Left renal cortex interstitium (tissue), 4 donors: Measurements from ENCODE around the gene ENG. TPM values are rescaled to one million over a fixed set of nuclear protein-coding genes. Genes with fewer than 3 reads are reported as not detected.

Source experiments
- DNase-seq, 4 donors: peaks; one replicate each; pipeline ENCODE4 v3.0.0-alpha.2; 2013; ENCODE audit warnings: low read depth in 4 of 4, low spot score in 2 of 4, missing footprints in 1 of 4
- polyA plus RNA-seq, 4 donors: library from polyadenylated mRNA; unstranded; fragments of 120-200 nt; gene quantifications; one replicate each; pipeline ENCODE4 v1.2.1, GENCODE V29; 2013; ENCODE audit not compliant: insufficient read length in 4 of 4

The ENG gene
- polyA plus RNA-seq, 4 donors = 74.4 to 112 (median 80.8) TPM

DNA sequence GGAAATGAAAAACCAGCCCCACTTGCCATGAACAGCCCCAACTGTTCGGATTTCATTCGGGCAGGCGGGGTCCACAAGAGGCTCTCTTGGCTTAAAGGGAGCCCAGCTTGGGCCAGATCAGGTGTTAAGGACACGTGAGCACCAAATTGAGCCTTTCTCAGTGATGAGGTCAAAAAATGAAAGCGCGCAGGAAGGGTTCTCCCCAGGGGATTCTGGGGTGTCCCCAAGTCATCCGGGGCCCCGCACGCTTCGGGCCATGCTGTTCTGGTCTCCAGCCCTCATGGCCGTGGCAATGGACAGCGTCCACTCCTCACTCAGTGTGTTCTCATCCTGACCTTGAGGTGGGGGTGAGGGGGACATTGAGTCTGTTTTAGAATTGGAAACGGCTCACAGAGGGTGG lies 12.1 kb upstream of the ENG start:
- no peak for DNase-seq

- no peak for DNase-seq
Observed at GRCh38 chr9:127865645-127866464, 11.4 kb upstream of the ENG start.

- no peak for DNase-seq
Observed at GRCh38 chr9:127863191-127863621, 8.7 kb upstream of the ENG start.

GRCh38 chr9:127862075-127863011 lies 7.9 kb upstream of the ENG start:
- DNase-seq = no peak

GRCh38 chr9:127860779-127861178 lies 6.3 kb upstream of the ENG start:
- no peak for DNase-seq

DNA sequence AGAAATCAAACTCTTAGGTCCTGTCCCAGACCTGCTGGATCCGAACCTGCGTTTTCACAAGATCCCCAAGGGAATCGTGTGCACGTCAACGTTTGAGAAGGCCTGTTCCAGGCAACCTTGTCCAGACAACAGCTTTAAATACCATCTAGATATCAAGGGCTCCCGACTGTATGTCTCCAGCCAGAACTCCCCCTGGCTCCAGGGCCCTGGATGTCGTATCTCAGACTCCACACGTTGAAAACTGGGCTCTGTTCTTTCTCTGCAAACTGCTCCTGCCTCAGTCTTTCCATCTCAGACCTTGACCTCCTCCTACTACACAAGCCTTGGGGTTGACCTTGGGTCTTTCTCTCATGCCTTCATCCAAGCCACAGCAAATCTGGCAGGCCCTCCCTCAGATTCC lies 5.8 kb upstream of the ENG start:
- DNase-seq = no peak

DNA sequence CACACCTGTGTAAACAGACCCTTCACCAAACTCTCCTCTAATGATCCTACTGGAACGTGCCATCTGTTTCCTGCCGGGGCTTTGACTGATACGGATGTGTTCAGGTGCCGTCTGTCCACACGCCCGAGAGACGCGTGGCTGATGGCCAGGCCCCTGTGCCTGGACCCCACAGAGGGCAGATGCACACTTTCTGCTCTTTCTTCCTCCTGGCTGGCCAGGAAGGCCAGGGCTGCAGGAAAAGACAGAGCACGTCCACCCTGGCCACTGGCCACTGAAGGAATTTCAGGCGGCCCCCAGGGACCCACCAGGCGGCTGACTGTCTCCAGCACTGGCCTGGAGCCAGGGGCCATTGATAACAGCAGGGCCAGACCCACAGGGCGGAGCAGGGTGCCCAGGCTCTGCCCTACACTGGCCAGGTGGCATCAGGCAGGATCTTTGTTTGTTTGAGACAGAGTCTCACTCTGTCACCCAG lies 3.6 kb upstream of the ENG start:
- DNase-seq = no peak

DNA sequence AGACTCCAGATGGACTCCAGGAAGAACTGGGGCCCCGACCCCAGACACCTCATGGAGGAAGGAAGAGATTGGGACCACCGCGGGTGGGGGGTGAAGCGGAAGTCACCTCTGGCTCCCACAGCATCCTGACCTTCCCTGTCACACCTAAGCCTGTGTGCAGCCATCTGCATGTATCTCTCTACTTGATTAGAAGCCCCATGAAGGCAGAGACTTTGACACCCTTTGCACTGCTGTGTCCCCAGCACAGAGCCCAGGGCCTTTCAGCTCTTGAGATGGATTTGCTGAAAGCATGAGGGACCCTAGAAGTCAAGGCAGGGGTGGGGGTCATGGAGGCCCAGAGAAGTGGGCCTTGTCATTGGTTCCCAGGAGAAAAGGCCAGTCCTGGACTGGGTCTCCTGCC lies 2.8 kb upstream of the ENG start:
- DNase-seq = no peak

GRCh38 chr9:127856729-127857116 lies 2.3 kb upstream of the ENG start:
- no peak for DNase-seq

- no peak for DNase-seq
Observed at GRCh38 chr9:127856094-127856728, 1.8 kb upstream of the ENG start.

GRCh38 chr9:127855522-127855921 lies 1.1 kb upstream of the ENG start:
- no peak for DNase-seq

DNA sequence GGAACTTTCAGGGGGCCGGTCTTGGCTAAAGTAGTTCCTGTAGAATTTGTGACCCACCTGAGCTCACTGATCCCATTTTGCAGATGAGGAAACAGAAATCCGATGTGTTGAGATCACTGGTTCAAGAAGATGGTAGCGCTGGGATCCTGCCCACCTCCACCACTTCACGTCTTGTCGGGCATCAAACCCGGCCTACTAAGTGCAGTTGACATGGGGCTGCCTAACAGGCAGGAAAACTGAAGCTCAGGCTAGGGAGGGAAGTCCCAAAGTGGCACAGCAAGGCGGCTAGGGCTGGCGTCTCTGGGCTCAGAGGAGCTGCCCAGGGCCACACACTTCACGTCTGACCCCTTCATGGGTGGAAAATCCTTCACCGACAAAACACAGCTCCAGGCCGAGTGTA lies 502 bp upstream of the ENG start:
- DNase-seq = no peak

DNA sequence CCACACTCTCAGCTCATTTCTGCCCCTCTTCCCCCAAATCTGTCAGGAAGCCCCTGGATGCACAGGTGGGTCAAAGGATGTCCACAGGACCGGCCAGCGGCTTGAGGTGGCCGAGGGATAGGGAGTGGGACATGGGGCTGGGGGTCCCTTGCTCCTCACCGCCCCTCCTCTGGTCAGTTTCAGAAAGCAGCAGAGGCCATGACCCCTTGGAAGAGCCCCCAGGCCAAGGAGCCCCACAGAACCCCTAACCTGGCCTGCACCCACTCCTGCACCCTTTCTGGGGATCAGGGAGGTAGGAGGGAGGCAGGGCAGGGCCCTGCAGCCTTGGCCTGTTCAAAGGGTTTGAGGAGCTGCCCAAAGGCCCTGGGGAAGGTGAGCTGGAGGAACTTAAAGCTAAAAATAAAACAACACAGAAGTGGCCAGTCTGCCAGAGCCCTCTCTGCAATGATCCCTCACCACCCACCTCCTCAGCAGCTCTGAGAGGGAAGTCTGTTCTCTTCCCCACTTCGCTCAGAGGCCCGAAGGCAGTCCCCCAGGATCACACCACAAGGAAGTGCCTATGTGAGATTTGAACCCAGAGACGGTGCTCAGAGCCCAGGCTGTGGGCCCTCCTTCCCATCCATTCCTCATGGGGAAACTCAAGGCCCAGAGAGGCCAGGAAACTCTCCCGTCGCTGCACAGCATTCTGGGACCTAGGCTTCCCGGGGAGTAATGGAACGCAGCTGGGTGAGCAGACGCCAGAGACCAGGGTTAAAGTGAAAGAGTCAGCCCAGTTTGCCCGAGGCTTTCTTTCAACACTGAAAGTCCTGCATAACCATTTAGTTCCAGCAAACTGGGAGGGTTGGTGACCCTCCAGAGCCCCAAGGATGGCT lies 910 bp downstream of the ENG start:
- DNase-seq = no peak

GRCh38 chr9:127852829-127853228 lies 1.6 kb downstream of the ENG start:
- no peak for DNase-seq

GRCh38 chr9:127850286-127850830 lies 4.1 kb downstream of the ENG start:
- no peak for DNase-seq

DNA sequence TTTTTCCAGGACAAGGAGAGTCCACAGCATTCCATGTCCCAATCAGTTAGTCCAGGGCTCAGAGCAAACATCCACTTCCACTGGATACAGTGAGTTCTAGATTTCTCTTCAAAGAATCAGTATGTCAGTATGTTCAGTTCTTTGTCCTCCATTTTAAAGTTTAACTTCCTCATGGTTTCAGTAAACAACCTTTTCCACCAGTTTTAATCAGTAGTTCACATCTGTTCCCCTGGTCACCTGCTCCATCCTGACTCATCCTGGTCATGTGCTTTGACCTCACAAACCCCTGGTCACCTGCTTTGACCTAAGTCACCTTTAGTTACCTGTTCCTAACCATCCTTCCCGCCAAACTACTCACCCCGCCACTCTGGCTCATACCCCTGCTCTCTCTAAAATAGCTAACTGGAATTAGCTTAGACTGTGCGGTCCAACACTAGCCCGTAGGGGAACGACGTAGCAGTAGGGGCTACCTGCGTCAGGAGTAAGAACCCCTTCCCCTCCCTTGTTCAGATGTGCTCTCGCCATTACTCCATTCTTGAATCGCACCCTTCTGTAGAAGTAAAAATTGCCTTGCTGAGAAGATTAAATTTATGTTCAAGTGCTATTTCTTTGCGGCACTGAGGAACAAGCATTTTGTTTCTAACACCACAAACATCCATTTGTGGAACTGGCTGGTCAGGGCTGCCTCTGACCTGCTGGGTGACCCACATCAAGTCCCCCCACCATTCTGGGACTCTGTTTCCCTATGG lies 5.5 kb downstream of the ENG start:
- DNase-seq = no peak

DNA sequence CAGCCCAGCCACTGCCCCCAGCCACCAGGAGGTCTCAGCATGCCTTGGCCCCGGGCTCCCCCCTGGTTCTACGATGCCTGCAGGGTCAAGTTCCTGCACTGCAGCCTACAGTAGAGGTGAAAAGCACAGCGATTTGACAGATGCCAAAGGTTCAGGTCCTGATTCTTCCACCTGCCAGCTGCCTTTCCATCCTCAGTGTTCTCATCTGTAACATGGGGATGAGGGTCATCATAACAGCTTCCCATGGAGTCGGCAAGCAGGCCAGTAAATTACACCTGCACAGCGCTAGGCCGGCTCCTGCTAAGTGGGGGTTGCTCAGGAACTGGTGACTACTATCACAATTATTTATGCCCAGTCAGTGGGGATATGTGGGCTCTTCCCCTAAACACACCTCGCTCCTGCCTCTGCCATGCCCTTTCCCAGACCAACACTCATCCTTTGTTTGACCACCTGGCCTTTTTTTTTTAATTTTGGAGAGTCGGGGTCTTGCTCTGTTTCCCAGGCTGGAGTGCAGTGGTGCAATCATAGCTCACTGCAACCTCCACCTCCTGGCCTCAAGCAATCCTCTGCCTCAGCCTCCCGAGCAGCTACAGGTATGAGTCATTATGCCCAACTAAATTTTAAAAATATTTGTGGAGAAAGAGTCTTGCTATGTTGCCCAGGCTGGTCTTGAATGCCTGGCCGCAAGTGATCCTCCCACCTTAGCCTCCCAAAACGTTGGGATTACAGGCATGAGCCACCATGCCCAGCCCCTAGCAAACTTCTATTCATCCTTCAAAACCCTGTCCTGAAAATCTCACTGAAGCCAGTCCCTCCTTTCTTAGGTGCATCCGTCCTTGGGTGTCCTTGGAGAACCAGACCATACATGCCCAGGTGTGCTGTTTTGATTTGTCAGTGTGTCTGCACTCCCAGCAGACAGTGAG lies 6.4 kb downstream of the ENG start:
- DNase-seq = no peak

DNA sequence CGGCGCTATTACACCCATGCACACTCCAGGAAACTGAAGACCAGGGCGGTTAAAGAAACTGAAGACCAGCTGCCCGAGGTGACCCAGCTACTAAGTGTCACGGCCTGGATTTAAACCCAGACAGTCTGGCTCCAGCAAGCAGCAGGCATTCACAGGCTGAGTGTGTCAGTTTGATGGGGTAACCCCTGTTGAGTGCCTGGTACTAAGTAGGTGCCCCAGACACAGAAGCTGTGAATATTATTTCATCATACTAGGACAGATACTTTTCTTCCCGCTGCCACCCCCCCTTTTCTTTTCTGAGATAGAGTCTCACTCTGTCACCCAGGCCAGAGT lies 7.3 kb downstream of the ENG start:
- DNase-seq = no peak
